Activated CD4-positive, alpha-beta T cell treated with anti-CD3 and anti-CD28 coated beads, Interleukin-2, amount 50 U/mL, for 16 hours (primary cell): Measurements from ENCODE around the gene SLC39A1.
"Not testable (repeated sequence)": the region's sequence is repeated elsewhere in the genome, so short reads cannot be mapped to it uniquely, and the experiment has no call there.

ENCODE experiments used
- DNase-seq: peaks from one replicate; pipeline ENCODE4 v3.0.0-alpha.2; 2020

SLC39A1 gene

GRCh38 chr1:153963030-153963849 is at the start of gene SLC39A1:
Gene SLC39A1, minus strand, starts transcription at chr1:153963537. Its CDS starts 822 bp downstream, at chr1:153962715.
- peak; percentile 97 for DNase-seq

- DNase-seq: not testable (repeated sequence)
Measured at GRCh38 chr1:154012543-154012942, 49.2 kb upstream of the SLC39A1 start.

GRCh38 chr1:154012129-154012528 is 48.8 kb upstream of the SLC39A1 start:
- DNase-seq: no peak

DNA sequence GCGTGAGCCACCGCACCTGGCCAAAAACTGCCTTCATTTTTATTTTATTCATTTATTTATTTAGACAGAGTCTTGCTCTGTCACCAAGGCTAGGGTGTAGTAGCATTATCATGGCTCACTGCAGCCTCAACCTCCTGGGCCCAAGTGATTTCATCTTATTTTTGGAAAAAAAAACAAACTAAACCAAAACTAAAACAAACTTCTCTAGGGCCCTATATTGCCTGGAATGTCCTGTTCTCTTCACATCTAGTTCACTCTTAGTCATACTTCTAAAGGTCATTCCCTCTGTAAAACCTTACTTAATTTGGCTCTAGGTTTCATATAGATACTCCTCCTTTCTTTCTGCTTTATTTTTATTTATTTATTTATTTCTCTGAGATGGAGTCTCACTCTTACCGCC is 42.8 kb upstream of the SLC39A1 start:
- DNase-seq: no peak

GRCh38 chr1:154000420-154000819 is 37.1 kb upstream of the SLC39A1 start:
- no peak for DNase-seq

GRCh38 chr1:153996882-153997281 is 33.5 kb upstream of the SLC39A1 start:
- DNase-seq: not testable (repeated sequence)

DNA sequence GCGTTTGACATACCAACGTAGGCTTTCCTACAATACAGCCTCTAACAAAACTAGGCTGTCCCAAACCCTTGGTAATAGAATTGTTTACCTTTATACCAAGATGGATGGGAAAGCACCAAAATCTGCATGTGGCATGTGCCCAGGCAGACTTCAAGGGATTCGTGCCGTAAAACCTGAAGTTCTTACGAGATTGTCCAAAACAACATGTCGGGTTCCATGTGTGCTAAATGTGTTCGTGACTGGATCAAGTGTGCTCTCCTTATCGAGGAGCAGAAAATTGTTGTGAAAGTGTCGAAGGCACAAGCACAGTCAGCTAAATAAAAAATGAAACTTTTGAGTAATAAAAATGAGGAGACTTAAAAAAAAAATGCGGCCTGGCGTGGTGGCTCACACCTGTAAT is 32.3 kb upstream of the SLC39A1 start:
- no peak for DNase-seq

- no peak for DNase-seq
Measured at GRCh38 chr1:153995202-153995601, 31.9 kb upstream of the SLC39A1 start.

DNA sequence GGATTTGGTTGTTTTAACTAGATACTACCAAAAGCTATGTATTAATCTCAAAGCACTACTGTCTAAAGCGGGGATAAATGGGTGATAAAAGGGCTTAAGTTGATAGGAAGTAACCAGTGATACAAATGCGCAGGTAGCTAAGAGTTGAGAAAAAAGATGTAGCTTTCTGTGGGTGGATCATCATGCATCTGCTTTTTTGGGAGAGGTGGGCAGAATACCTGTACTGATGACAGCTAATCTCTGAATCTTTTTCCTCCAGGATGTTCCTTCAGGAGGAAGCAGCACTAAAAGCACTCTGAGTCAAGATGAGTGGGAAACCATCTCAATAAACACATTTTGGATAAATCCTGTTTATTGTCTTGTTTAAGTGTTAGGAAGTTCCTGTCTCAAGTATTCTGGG is 28.5 kb upstream of the SLC39A1 start:
- no peak for DNase-seq

GRCh38 chr1:153991151-153991630 is 27.9 kb upstream of the SLC39A1 start:
- no peak for DNase-seq

GRCh38 chr1:153990468-153991150 is 27.3 kb upstream of the SLC39A1 start, which contains the start of gene RPS27:
Gene RPS27, plus strand, starts transcription at chr1:153990762. Its CDS starts 35 bp downstream, at chr1:153990797.
- DNase-seq: peak; percentile 97

GRCh38 chr1:153987621-153988020 is 24.3 kb upstream of the SLC39A1 start:
- DNase-seq: no peak

DNA sequence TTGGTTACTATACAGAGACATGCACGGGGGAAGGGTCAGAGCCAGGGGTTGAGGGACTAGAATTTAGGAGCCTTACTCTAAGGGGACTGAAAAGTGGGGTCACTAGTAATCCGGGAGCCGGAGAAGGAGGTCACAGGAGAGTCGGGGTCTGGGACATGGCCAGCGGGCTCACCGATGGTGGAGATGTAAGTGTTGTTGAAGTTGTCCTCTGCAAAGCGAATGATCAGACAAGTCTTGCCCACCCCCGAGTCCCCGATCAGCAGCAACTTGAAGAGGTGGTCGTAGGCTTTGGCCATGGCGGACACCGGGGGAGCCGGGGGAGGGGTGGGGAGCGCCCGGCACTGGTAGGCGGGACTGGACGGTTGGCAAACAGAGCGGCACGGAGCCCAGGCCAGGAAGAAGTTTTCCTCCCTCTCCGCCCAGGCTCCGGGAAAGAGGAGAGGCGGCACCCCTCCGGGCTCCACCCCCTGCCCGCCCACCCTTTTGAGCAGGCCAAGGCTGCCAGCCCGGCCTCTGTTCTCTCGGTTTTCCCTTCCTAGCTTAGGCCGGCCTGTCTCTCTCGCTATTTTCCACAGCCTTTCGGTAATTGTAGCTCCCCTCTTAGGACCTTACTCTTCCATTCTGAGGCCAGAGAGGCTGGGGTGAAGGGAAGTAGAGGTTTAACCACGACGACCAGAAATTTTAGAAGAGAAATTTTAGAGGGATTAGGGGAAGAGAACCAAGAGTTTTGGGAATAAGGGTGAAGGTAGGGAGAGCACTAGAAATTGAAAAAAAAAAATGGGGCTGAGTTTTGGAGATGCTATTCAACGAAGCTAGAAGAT is 22.8 kb upstream of the SLC39A1 start, which contains the start of gene RAB13:
TSS of gene RAB13 (minus strand) at position 399 of the 821 bp plus-strand sequence. CDS start at position 296, 103 bp downstream.
- no peak for DNase-seq

DNA sequence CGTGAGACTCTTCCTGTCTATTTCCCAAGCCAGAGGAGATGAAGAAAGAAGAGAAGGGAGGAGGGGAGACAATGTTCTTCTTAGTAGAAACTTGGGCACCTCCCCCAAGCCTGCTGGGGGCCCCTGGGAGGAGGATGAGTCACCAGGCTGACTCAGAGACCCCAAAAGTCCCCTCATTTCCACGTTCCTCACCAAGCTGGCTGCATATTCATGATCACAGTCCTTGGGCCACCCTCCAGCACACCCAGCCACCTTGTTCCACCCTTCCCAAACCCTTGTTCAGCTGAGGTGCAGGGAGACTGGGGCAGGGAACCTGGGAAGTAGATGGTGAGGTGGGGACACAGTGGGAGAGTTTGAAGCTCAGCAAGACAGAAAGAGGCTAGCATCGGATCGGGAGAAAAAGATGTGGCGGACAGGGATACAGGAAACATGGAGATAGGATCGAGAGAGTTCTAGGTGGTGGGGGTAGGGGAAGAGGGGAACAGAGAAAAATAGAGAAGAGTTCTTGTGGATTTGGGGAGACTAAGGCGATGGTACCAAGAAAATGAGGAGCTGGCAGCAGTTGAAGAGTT is 22.1 kb upstream of the SLC39A1 start:
- no peak for DNase-seq

DNA sequence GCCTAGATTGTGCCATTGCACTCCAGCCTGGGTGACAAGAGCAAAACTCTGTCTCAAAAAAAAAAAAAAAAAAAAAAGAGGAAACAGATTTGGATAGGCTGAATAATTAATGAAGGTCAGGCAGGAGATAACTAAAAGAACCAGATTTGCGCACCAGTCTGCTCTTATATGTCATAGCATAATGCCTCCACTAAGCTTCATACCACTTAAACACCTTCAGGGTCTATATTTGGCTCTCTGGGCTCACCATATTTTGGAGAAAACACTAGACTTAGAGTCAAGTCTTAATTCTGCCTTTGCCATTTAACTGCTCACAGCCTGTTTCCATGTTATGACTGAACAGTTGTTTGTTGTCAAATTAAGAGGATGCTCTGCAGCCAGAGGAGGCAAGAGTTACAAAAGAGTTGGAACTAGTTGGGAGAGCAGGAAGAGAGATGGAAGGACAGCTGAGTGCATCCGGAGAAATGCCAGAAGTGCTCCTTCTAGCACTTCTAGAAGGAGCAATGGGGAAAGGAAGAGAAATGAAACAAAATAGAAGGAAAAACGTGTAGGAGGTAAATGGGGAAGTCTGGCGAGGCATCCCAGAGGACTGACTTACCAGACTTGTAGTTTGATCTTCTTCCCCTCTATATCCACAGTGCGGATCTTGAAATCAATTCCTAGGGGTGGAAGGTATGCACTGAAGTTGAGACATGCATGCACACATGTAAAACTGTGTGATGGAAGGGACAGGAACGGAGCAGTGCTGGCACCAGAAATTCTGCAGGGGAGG is 21.0 kb upstream of the SLC39A1 start:
- no peak for DNase-seq

DNA sequence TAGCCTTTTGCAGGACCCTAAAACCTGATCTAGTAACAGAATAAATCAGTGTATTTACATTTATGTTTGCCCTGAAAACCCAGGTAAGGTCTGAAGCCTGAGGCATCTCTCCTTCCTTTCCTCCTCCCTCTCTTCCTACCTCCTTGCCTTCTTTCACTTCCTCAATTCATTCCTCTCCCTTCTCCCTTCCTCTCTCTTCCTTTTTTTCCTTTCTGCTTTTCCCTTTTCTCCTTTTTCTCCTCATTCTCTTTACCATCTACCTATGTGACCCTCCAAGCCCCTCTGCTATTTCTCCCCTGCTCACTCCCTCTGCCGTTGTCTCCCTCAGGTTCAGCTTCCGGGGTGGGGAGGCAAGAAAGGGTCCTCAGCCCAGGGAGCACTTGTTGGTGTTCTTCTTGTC is 18.4 kb upstream of the SLC39A1 start:
- not testable (repeated sequence) for DNase-seq

DNA sequence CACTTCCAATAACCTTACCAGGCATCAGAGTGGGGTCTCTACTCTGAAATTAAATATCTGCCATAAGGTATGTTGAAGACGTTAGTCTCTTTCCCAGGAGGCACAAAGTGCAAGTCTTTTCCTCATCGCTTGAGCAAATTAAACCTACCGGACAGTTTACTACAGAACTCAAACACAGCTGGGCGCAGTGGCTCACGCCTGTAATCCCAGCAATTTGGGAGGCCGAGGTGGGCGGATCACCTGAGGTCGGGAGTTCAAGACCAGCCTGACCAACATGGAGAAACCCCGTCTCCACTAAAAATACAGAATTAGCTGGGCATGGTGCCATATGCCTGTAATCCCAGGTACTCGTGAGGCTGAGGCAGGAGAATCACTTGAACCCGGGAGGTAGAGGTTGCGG is 15.8 kb upstream of the SLC39A1 start:
- not testable (repeated sequence) for DNase-seq

DNA sequence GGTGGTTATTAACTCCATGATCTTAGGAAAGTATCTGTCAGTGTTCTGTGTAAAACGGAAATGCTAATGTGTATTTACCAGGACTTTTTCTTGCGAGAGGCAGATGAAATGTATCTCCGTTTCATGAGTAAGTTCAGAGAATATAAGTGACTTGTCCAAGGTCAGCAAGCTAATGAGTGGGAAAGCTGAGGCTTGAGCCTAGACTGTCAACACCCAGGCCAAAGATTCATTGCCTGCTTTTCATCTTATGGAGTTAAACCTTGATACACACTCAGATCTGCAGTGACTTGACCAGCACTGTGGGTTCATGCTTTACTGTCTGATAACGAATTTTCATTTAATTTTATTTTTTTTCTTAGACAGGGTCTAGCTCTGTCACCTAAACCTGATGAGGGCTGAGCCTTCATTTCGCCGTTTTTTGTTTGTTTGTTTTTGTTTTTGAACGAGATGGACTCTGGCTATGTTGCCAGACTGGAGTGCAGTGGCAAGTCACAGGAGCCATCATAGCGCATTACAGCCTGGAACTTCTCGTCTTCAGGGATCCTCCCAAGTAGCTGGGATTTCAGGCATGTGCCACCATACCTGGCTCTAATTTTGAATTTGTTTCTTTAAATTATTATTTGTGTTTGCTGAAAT is 15.1 kb upstream of the SLC39A1 start:
- no peak for DNase-seq

DNA sequence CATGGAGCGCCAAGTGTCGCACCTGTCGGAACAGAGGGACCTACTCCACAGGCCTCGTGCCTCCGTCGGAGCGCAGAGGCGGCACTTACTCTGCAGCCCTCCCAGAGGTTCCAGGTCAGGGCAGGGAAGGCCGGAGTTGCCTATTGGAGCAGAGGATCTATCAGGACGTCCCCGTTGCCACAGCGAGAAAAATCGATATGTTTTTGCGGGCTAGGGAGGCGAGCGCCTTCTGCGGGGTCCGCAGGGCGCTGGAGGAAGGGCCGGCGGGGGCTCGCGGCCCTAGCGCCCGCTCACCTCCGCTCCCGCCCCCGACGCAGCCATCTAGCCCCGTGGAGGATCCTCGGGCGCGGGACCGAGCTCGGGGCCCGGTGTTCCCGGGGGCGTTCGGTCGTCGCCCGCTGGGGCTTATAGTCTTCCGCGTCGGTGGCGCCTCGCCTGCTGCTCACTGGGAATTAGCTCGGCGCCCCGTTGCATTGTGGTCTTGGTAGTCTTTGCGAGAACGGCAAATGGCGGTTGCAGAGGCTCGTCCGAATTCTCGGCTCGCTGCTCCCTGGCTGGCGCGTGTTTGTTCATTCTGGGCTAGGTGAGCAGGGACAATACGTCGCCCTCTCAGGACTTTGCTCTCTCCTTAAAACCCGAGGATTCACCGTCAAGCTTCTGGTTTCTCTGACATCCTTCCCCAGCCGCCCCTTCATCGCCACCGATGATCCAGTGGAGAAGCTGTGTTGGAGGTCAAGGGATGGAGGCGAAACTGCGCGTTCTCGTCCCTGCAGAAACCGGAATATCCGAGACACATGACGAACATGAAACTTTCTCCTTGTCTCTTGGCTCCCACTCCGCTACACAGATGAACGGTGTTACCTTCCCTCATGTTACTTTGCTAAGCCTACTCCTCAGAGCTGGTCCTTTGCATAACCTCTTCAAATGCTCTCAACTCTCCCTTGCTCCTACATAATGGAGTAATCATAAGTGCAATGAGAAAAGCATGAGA is 14.2 kb upstream of the SLC39A1 start, which contains the start of gene JTB:
TSS of gene JTB (minus strand) at position 425 of the 991 bp plus-strand sequence. CDS start at position 3, 422 bp downstream.
- peak; percentile 90 for DNase-seq

- DNase-seq: no peak
Measured at GRCh38 chr1:153976819-153977249, 13.5 kb upstream of the SLC39A1 start.
